IPS-NIHi11 (cell line): ENCODE data around the gene CDK14.

Source experiments
- DNase-seq: peaks from one replicate; pipeline ENCODE4 v3.0.0; 2012; ENCODE audit warnings: mixed read lengths, low spot score

Gene CDK14

GRCh38 chr7:90841759-90842429 is 245.8 kb downstream of the CDK14 start:
- no peak for DNase-seq

- DNase-seq, result no peak
Observed at GRCh38 chr7:90842430-90842788, 246.3 kb downstream of the CDK14 start.

- no peak for DNase-seq
Observed at GRCh38 chr7:90843472-90843871, 247.4 kb downstream of the CDK14 start.

GRCh38 chr7:90844421-90844820 is 248.3 kb downstream of the CDK14 start:
- DNase-seq, result no peak

- no peak for DNase-seq
Observed at GRCh38 chr7:90846192-90846591, 250.1 kb downstream of the CDK14 start.

GRCh38 chr7:90850066-90850465 is 253.9 kb downstream of the CDK14 start:
- DNase-seq, result no peak

GRCh38 chr7:90850471-90850870 is 254.3 kb downstream of the CDK14 start:
- DNase-seq, result no peak

- DNase-seq, result no peak
Observed at GRCh38 chr7:90853205-90853604, 257.1 kb downstream of the CDK14 start.

- DNase-seq, result no peak
Observed at GRCh38 chr7:90856351-90857070, 260.4 kb downstream of the CDK14 start.

- peak; percentile 25 for DNase-seq
Observed at GRCh38 chr7:90857603-90858002, 261.5 kb downstream of the CDK14 start.

- DNase-seq, result no peak
Observed at GRCh38 chr7:90858546-90858945, 262.4 kb downstream of the CDK14 start.

GRCh38 chr7:90859521-90859920 is 263.4 kb downstream of the CDK14 start:
- no peak for DNase-seq

- no peak for DNase-seq
Observed at GRCh38 chr7:90864088-90864487, 268.0 kb downstream of the CDK14 start.

- no peak for DNase-seq
Observed at GRCh38 chr7:90869335-90869734, 273.2 kb downstream of the CDK14 start.

- DNase-seq, result no peak
Observed at GRCh38 chr7:90876701-90877100, 280.6 kb downstream of the CDK14 start.

GRCh38 chr7:90877201-90877600 is 281.1 kb downstream of the CDK14 start:
- no peak for DNase-seq

GRCh38 chr7:90879924-90880323 is 283.8 kb downstream of the CDK14 start:
- DNase-seq, result no peak

GRCh38 chr7:90886416-90886815 is 290.3 kb downstream of the CDK14 start:
- DNase-seq, result no peak

GRCh38 chr7:90889210-90889609 is 293.1 kb downstream of the CDK14 start:
- no peak for DNase-seq

GRCh38 chr7:90889644-90890043 is 293.5 kb downstream of the CDK14 start:
- DNase-seq, result no peak

GRCh38 chr7:90891529-90891928 is 295.4 kb downstream of the CDK14 start:
- DNase-seq, result no peak

- DNase-seq, result no peak
Observed at GRCh38 chr7:90892213-90892612, 296.1 kb downstream of the CDK14 start.

GRCh38 chr7:90894122-90894521 is 298.0 kb downstream of the CDK14 start:
- DNase-seq, result no peak

GRCh38 chr7:90896458-90896857 is 300.3 kb downstream of the CDK14 start:
- DNase-seq, result no peak
